H1 (cell line): ENCODE measurements around the gene ACVR2B. TPM values are rescaled to one million over a fixed set of nuclear protein-coding genes. Genes with fewer than 3 reads are reported as not detected.

ENCODE experiments used
- BACH1 ChIP-seq: IDR thresholded peaks from 2 replicates; pipeline ENCODE4 v1.6.1; 2012; ENCODE audit warnings: low read length, improper control_type of control experiment
- KDM4A ChIP-seq: IDR thresholded peaks from one replicate; pipeline ENCODE4 v1.7.1; 2012; ENCODE audit warnings: low read depth, mild to moderate bottlenecking, moderate library complexity, low read length, inconsistent platforms; ENCODE audit not compliant: severe bottlenecking
- RAD21 ChIP-seq, 2 experiments: IDR thresholded peaks in 1 of 2; conservative IDR thresholded peaks in 1 of 2; 2 replicates each; pipeline ENCODE4 v1.6.1; 2011; ENCODE audit warnings: low read depth in 2 of 2, low read length in 2 of 2, improper control_type of control experiment in 1 of 2, inconsistent platforms in 1 of 2, mild to moderate bottlenecking in 1 of 2, moderate library complexity in 1 of 2
- TEAD4 ChIP-seq: IDR thresholded peaks from 2 replicates; pipeline ENCODE4 v1.6.1; 2012; ENCODE audit warnings: low read depth, low read length, inconsistent platforms, mixed read lengths
- polyA plus RNA-seq, 7 experiments: library from polyadenylated mRNA; depleted of rRNA in 3 of 7; stranded (reverse) in 5 of 7; unstranded in 2 of 7; fragments of >200 nt in 5 of 7; fragments of 200-250 nt in 2 of 7; gene quantifications; 1 replicate in 5 of 7; 2 replicates in 1 of 7; 4 replicates in 1 of 7; pipeline versions ENCODE4 v1.2.1 to v1.2.3, GENCODE V29; 2011 to 2013; ENCODE audit warnings: missing spikeins in 2 of 7, mixed read lengths in 2 of 7
- total RNA-seq: library from RNA; stranded (reverse); fragmentation: NEBNext Ultra II Directional; extraction: Animal tissue kit (Norgen Biotek cat#: 25700); gene quantifications from 2 replicates; pipeline ENCODE4 v1.2.1, GENCODE V29; 2021

ACVR2B gene
- total and polyA plus RNA-seq, 2 of the 8 experiments (the other 6 are each of a cell fraction or from before 2014, with no cell fraction given), result 24.7 to 109 TPM

DNA sequence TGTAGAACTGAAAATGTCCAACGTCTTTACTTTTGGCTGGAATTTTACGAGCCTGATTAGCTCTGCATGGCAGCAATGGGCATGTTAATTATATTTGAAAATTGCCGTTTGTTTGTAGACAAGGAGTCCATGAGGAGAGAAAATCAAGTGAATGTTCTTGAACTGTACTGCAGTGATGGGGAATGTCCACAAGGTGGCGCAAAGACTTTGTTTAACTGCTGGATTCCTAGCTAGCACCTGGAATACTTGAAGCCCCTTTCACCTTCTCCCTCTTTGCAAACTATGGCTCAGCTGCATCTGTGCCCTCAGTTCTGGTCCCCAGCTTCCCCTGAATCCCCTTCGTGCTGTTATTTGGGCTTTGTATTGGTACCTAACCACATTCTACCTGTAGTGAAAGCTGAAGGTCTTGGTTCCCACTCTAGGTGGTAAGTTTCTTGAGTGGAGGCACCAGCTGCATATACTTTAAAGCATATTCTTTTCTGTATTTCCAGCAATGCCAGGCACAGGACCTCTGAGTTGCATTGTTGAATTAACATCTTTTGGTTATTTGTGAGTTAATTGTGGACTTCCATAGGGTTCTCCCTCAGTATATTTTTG, 67.8 kb downstream of the ACVR2B start (continued):
- TF ChIP-seq KDM4A (no peak), RAD21 (IDR thresholded peaks at IDR 0.05 in 1 of 2, conservative IDR thresholded peaks at IDR 0.05 in 1 of 2; ENCODE audit: low read depth in 2 of 2, low read length in 2 of 2) (peak; percentile 91 to 94), BACH1 (no peak), TEAD4 (peak; percentile 49; the same call in 1 of the 2 replicates)
